Measurements from ENCODE around the gene LHX4.

Gene LHX4

GRCh38 chr1:180264595-180264994 lies 34.5 kb downstream of the LHX4 start:
- TF ChIP-seq, protein P1, sequence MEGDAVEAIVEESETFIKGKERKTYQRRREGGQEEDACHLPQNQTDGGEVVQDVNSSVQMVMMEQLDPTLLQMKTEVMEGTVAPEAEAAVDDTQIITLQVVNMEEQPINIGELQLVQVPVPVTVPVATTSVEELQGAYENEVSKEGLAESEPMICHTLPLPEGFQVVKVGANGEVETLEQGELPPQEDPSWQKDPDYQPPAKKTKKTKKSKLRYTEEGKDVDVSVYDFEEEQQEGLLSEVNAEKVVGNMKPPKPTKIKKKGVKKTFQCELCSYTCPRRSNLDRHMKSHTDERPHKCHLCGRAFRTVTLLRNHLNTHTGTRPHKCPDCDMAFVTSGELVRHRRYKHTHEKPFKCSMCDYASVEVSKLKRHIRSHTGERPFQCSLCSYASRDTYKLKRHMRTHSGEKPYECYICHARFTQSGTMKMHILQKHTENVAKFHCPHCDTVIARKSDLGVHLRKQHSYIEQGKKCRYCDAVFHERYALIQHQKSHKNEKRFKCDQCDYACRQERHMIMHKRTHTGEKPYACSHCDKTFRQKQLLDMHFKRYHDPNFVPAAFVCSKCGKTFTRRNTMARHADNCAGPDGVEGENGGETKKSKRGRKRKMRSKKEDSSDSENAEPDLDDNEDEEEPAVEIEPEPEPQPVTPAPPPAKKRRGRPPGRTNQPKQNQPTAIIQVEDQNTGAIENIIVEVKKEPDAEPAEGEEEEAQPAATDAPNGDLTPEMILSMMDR (IDR thresholded peaks at IDR 0.05): no peak

GRCh38 chr1:180265201-180265600 lies 35.1 kb downstream of the LHX4 start:
- TF ChIP-seq, protein P1 (IDR thresholded peaks at IDR 0.05): no peak

DNA sequence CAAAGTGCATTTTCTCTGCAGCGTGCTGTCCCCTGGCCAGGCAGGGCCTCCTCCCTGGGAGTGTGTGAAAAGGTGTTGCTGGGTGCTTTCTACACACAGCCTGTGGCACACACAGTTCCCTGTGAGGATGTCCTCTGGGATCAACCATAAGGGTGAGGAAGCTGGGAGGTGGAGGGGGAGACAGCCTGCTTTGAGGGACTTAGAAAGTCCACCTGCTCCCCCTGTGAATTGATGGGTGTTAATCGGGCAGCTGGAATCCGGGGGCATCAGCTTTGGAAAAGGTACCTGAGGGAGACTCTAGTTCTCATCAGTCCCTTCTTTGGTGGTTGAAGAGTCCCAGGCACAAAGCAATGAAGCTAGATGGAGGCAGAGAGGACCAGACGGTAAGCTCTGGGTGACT lies 35.8 kb downstream of the LHX4 start:
- TF ChIP-seq, protein P1 (IDR thresholded peaks at IDR 0.05): no peak

- TF ChIP-seq, protein P1 (IDR thresholded peaks at IDR 0.05): no peak
These were observed 36.5 kb downstream of the LHX4 start for GRCh38 chr1:180266275-180267210.

GRCh38 chr1:180267211-180267561 lies 37.1 kb downstream of the LHX4 start:
- TF ChIP-seq, protein P1 (IDR thresholded peaks at IDR 0.05): no peak

DNA sequence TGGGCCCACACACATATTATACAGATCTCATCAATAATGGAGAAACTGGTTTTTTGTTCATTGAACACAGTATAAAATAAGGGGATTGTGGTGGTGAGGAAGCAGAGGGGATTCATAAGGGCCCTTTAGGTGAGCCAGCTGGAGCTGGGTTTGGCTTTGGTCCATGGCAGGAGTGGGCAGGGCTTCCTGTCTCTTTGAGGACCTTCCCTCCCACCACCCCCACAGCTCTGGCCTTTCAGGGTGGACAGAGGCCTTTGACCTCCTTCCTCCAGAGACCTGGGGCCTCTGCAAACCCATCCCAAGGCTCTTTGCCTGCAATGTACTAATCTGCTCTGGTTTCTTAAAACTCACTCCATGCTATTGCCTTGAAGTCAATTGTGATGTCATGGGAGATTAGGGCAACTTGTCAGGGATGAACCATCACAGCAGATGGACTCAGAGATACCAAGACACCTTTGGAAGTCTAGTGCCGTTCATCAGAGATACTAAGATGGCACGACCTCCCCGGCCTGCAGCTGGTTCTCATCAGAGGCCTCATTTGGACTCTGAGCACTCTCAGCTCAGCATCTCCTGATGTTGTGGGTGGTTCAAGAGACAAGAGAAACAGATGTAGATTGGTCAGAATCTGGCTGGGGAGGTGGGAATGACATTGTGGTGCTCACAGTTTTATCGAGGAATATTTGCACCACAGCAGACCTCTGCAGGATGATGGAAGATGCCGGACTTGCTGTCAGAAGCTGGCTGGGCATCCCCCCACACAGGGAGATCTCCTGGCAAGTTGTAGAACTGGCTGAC lies 37.9 kb downstream of the LHX4 start:
- TF ChIP-seq, protein P1 (IDR thresholded peaks at IDR 0.05): no peak

GRCh38 chr1:180268556-180269075 lies 38.6 kb downstream of the LHX4 start:
- TF ChIP-seq, protein P1 (IDR thresholded peaks at IDR 0.05): no peak

All from LNCAP (cell line).